Naive thymus-derived CD4-positive, alpha-beta T cell (primary cell): Measurements from ENCODE around the gene RARG. TPM values are rescaled to one million over a fixed set of nuclear protein-coding genes. Genes with fewer than 3 reads are reported as not detected.
A peak's percentile ranks its signal among the peaks of the same experiment; 100 is the strongest.

Experiments used
- ATAC-seq: fragments of 150-1000 bp; cut with Tn5 transposase; 2 replicates; pipeline ENCODE4 v1.10.0; 2021; ENCODE audit warnings: mild to moderate bottlenecking, moderate library complexity
- CTCF ChIA-PET: fragments of 350-600 bp; sonication (Branson Sonifier 250); formaldehyde crosslinking; loops from one replicate; lab custom pipeline; 2021; ENCODE audit warnings: antibody characterized with exemption; lab: Charles Lee
- POLR2A ChIA-PET: fragments of 350-600 bp; sonication (Branson Sonifier 250); formaldehyde crosslinking; loops from one replicate; lab custom pipeline; 2021; ENCODE audit warnings: antibody characterized with exemption, inconsistent platforms; lab: Charles Lee
- DNase-seq, 9 donors: peaks; one replicate each; pipeline versions ENCODE4 v3.0.0 to v3.0.0-alpha.2; 2020 to 2022; ENCODE audit warnings: mixed read lengths in 1 of 9
- H3K27ac ChIP-seq: one replicate; pipeline ENCODE4 v1.7.0; 2013; ENCODE audit warnings: mild to moderate bottlenecking, low read depth, low read length, moderate library complexity
- H3K27me3 ChIP-seq, 2 donors: one replicate each; pipeline ENCODE4 v1.7.0; 2013; ENCODE audit warnings: low read length in 2 of 2, mild to moderate bottlenecking in 2 of 2, moderate library complexity in 2 of 2; ENCODE audit not compliant: control insufficient read depth in 2 of 2, insufficient read depth in 2 of 2
- H3K36me3 ChIP-seq, 3 experiments: 1 replicate in 2 of 3; 2 replicates in 1 of 3; pipeline ENCODE4 v1.7.0; 2013; ENCODE audit warnings: low read length in 3 of 3, mild to moderate bottlenecking in 3 of 3, moderate library complexity in 1 of 3; ENCODE audit not compliant: insufficient read depth in 3 of 3, control insufficient read depth in 2 of 3
- H3K4me1 ChIP-seq, 2 donors: one replicate each; pipeline ENCODE4 v1.7.0; 2013; ENCODE audit warnings: low read length in 2 of 2, mild to moderate bottlenecking in 2 of 2, moderate library complexity in 1 of 2; ENCODE audit not compliant: control insufficient read depth in 2 of 2, insufficient read depth in 2 of 2
- H3K4me3 ChIP-seq: 2 replicates; pipeline ENCODE4 v1.7.0; 2013; ENCODE audit warnings: mild to moderate bottlenecking, low read length
- H3K9me3 ChIP-seq, 3 experiments: 1 replicate in 2 of 3; 2 replicates in 1 of 3; pipeline ENCODE4 v1.7.0; 2013; ENCODE audit warnings: low read length in 3 of 3; ENCODE audit not compliant: control insufficient read depth in 2 of 3
- H3K27ac Mint-ChIP-seq, 9 donors: one replicate each; pipeline ENCODE4 v1.8.0; 2020 to 2022; ENCODE audit warnings: mixed read lengths in 9 of 9, mild to moderate bottlenecking in 8 of 9, moderate library complexity in 5 of 9, inconsistent platforms in 2 of 9
- H3K27me3 Mint-ChIP-seq, 5 donors: one replicate each; pipeline ENCODE4 v1.8.0; 2021 to 2022; ENCODE audit warnings: mixed read lengths in 5 of 5, mild to moderate bottlenecking in 1 of 5
- H3K36me3 Mint-ChIP-seq, 5 donors: one replicate each; pipeline ENCODE4 v1.8.0; 2020 to 2022; ENCODE audit warnings: mixed read lengths in 5 of 5, mild to moderate bottlenecking in 3 of 5, inconsistent platforms in 1 of 5
- H3K4me1 Mint-ChIP-seq, 7 donors: one replicate each; pipeline ENCODE4 v1.8.0; 2020 to 2022; ENCODE audit warnings: mixed read lengths in 7 of 7, mild to moderate bottlenecking in 3 of 7, inconsistent platforms in 1 of 7
- H3K4me3 Mint-ChIP-seq, 10 donors: one replicate each; pipeline ENCODE4 v1.8.0; 2020 to 2022; ENCODE audit warnings: mild to moderate bottlenecking in 10 of 10, mixed read lengths in 10 of 10, moderate library complexity in 6 of 10, inconsistent platforms in 2 of 10
- H3K9me3 Mint-ChIP-seq, 11 donors: one replicate each; pipeline ENCODE4 v1.8.0; 2020 to 2022; ENCODE audit warnings: mixed read lengths in 11 of 11, mild to moderate bottlenecking in 4 of 11, inconsistent platforms in 1 of 11, moderate library complexity in 1 of 11
- intact Hi-C, 2 donors: fragments of 100-400 bp; cut with micrococcal nuclease; formaldehyde crosslinking; loops; one replicate each; pipeline ENCODE4 v1.15.1; 2023
- polyA plus RNA-seq, 2 donors: library from polyadenylated mRNA; unstranded; fragments of 300-500 nt; fragmentation: Illumina TruSeq; gene quantifications; one replicate each; pipeline ENCODE4 v1.2.3, GENCODE V29; 2021
- total RNA-seq, 6 experiments: library from RNA in 5 of 6; stranded (reverse) in 5 of 6; gene quantifications; 1 replicate in 5 of 6; 2 replicates in 1 of 6; pipeline ENCODE4 v1.2.3 and lab custom pipeline; 2021 to 2026

Gene RARG
- total and polyA plus RNA-seq, 7 experiments from 2014 or later: 6.4 to 73.1 (median 22.5) TPM

GRCh38 chr12:53173085-53173715 is 58.8 kb downstream of the RARG start:
- peaks cover 2 to 31% (median 8%) of the 10 kb centered on the region in 5 donors for H3K36me3 Mint-ChIP-seq
- POLR2A ChIA-PET: interaction anchor here (1.9 kb wide), 1 partner anchor 13 kb away, joined by 4 read pairs; no protein-coding TSS in a partner anchor
- CTCF ChIA-PET: no interaction called here

GRCh38 chr12:53172352-53172751 is 59.7 kb downstream of the RARG start:
- no peak overlapping the region for H3K27ac Mint-ChIP-seq
- no peak for ATAC-seq

More at GRCh38 chr12:53173085-53173715, 58.8 kb downstream of the RARG start:
- Mint-ChIP-seq H3K27me3 (no peaks in the 10 kb centered on the region), H3K27ac (no peak overlapping the region), H3K4me1 (peaks cover 0 to 11% (median 2%) of the 10 kb centered on the region in 7 donors), H3K4me3 (no peak overlapping the region), H3K9me3 (no peaks in the 10 kb centered on the region)
- intact Hi-C loops: no loop called here
- Histone ChIP-seq H3K27me3 (no peaks in the 10 kb centered on the region), H3K9me3 (no peaks in the 10 kb centered on the region), H3K36me3 (peaks cover 0 to 23% (median 0%) of the 10 kb centered on the region in 3 experiments), H3K4me3 (no peak overlapping the region), H3K27ac (no peak overlapping the region), H3K4me1 (no peaks in the 10 kb centered on the region)
- DNase-seq: no peak
- no peak for ATAC-seq

GRCh38 chr12:53171725-53172329 is 60.2 kb downstream of the RARG start:
- Mint-ChIP-seq H3K27me3 (no peaks in the 10 kb centered on the region), H3K4me3 (no peak overlapping the region), H3K27ac (peak overlapping the region in 1 of 9 donors; percentile 47), H3K9me3 (no peaks in the 10 kb centered on the region), H3K4me1 (peaks cover 0 to 11% (median 2%) of the 10 kb centered on the region in 7 donors), H3K36me3 (peaks cover 2 to 40% (median 8%) of the 10 kb centered on the region in 5 donors)
- no peak overlapping the region for H3K4me3 ChIP-seq
- DNase-seq: no peak
- no peak for ATAC-seq
- no peaks in the 10 kb centered on the region for H3K9me3 ChIP-seq
- intact Hi-C loops: no loop called here
- ChIA-PET CTCF (no interaction called here), POLR2A (interaction anchor here (1.9 kb wide), 1 partner anchor 12 kb away, joined by 4 read pairs; no protein-coding TSS in a partner anchor)
- no peaks in the 10 kb centered on the region for H3K4me1 ChIP-seq
- H3K36me3 ChIP-seq: peaks cover 0 to 23% (median 0%) of the 10 kb centered on the region in 3 experiments
- H3K27ac ChIP-seq: no peak overlapping the region
- H3K27me3 ChIP-seq: no peaks in the 10 kb centered on the region

More at GRCh38 chr12:53172352-53172751, 59.7 kb downstream of the RARG start:
- Histone ChIP-seq H3K9me3 (no peaks in the 10 kb centered on the region), H3K36me3 (peaks cover 0 to 23% (median 0%) of the 10 kb centered on the region in 3 experiments), H3K4me3 (no peak overlapping the region), H3K27ac (no peak overlapping the region), H3K4me1 (no peaks in the 10 kb centered on the region), H3K27me3 (no peaks in the 10 kb centered on the region)
- no peaks in the 10 kb centered on the region for H3K27me3 Mint-ChIP-seq
- DNase-seq: no peak
- intact Hi-C loops: no loop called here
- CTCF ChIA-PET: interaction anchor here (0.6 kb wide), 1 partner anchor 122 kb away, joined by 3 read pairs; no protein-coding TSS in a partner anchor
- H3K9me3 Mint-ChIP-seq: no peaks in the 10 kb centered on the region
- POLR2A ChIA-PET: interaction anchor here (1.9 kb wide), 1 partner anchor 12 kb away, joined by 4 read pairs; no protein-coding TSS in a partner anchor
- H3K36me3 Mint-ChIP-seq: peaks cover 2 to 36% (median 8%) of the 10 kb centered on the region in 5 donors
- H3K4me3 Mint-ChIP-seq: no peak overlapping the region
- peaks cover 0 to 11% (median 2%) of the 10 kb centered on the region in 7 donors for H3K4me1 Mint-ChIP-seq

DNA sequence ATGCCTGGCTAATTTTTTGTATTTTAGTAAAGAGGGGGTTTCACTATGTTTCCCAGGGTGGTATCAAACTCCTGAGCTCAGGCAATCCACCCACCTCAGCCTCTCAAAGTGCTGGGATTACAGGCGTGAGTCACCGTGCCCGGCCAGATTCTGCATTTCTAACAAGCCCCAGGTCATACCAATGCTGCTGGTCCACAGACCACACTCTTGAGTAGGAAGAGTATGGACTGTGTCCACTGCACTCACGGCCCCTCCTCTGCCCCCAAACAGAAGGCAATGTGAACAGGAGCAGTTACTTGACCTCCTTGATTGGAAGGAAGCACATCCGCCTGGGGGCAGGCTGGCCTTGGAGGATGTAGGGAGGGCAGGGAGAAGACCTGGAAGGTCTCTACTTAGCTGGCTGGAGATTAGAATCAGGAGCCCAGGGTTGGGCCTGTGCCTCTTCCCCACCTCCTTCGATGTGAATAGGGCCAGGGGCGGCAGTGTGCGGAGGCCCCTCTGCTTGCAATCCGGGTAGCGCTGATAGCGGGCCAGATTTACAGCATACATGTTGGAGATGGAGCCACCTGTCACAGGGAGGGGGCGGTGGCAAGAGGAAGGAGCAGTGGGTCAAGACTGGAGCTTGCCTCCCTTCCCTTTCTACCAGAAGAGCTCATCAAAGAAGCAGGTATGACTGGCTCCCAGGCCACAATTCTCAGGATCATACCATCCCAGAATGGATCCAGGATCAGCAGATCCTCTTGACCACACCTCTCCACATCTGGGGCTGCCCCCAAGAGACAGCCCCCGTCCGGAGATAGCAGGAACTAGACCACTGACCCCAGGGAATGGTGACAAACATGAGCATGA is 60.9 kb downstream of the RARG start:
- ChIA-PET CTCF (interaction anchor here (0.6 to 1.7 kb wide), 2 partner anchors 11 to 13 kb away, joined by 3 to 6 read pairs; no protein-coding TSS in a partner anchor), POLR2A (no interaction called here)
- Histone ChIP-seq H3K27me3 (no peaks in the 10 kb centered on the region), H3K4me3 (no peak overlapping the region), H3K9me3 (no peaks in the 10 kb centered on the region), H3K27ac (no peak overlapping the region), H3K36me3 (peaks cover 0 to 23% (median 0%) of the 10 kb centered on the region in 3 experiments), H3K4me1 (no peaks in the 10 kb centered on the region)
- Mint-ChIP-seq H3K27ac (no peak overlapping the region), H3K4me1 (peaks cover 0 to 11% (median 2%) of the 10 kb centered on the region in 7 donors), H3K4me3 (no peak overlapping the region), H3K36me3 (peaks cover 2 to 40% (median 8%) of the 10 kb centered on the region in 5 donors), H3K27me3 (no peaks in the 10 kb centered on the region), H3K9me3 (no peaks in the 10 kb centered on the region)
- DNase-seq: no peak
- intact Hi-C loops: no loop called here
- ATAC-seq: no peak

- no peak overlapping the region for H3K27ac Mint-ChIP-seq
- Histone ChIP-seq H3K27ac (no peak overlapping the region), H3K4me1 (no peaks in the 10 kb centered on the region), H3K27me3 (no peaks in the 10 kb centered on the region), H3K4me3 (no peak overlapping the region), H3K36me3 (peaks cover 0 to 23% (median 0%) of the 10 kb centered on the region in 3 experiments), H3K9me3 (no peaks in the 10 kb centered on the region)
- POLR2A ChIA-PET: no interaction called here
- H3K4me1 Mint-ChIP-seq: peaks cover 0 to 5% (median 0%) of the 10 kb centered on the region in 7 donors
- peaks cover 2 to 40% (median 8%) of the 10 kb centered on the region in 5 donors for H3K36me3 Mint-ChIP-seq
- no peak for ATAC-seq
- no peaks in the 10 kb centered on the region for H3K27me3 Mint-ChIP-seq
- H3K9me3 Mint-ChIP-seq: no peaks in the 10 kb centered on the region
- intact Hi-C loops: no loop called here
- no peak overlapping the region for H3K4me3 Mint-ChIP-seq
- no peak for DNase-seq
- CTCF ChIA-PET: interaction anchor here (1.7 kb wide), 1 partner anchor 11 kb away, joined by 6 read pairs; no protein-coding TSS in a partner anchor
Observed at GRCh38 chr12:53170215-53170614, 61.8 kb downstream of the RARG start.

- Mint-ChIP-seq H3K36me3 (peaks cover 2 to 40% (median 8%) of the 10 kb centered on the region in 5 donors), H3K4me3 (no peak overlapping the region), H3K4me1 (no peaks in the 10 kb centered on the region), H3K27me3 (no peaks in the 10 kb centered on the region), H3K27ac (no peak overlapping the region), H3K9me3 (no peaks in the 10 kb centered on the region)
- ATAC-seq (no peak), DNase-seq (peak in 1 of 9 donors; percentile 15)
- intact Hi-C loops: no loop called here
- Histone ChIP-seq H3K4me3 (no peak overlapping the region), H3K9me3 (no peaks in the 10 kb centered on the region), H3K4me1 (no peaks in the 10 kb centered on the region), H3K27ac (no peak overlapping the region), H3K36me3 (peaks cover 0 to 23% (median 0%) of the 10 kb centered on the region in 3 experiments), H3K27me3 (no peaks in the 10 kb centered on the region)
- CTCF ChIA-PET: interaction anchor here (1.7 kb wide), 1 partner anchor 10 kb away, joined by 6 read pairs; no protein-coding TSS in a partner anchor
- POLR2A ChIA-PET: no interaction called here
Observed at GRCh38 chr12:53169644-53170043, 62.4 kb downstream of the RARG start.
